ENCODE measurements around the gene RADIL.
A peak's percentile ranks its signal among the peaks of the same experiment; 100 is the strongest.

The RADIL gene

GRCh38 chr7:4880218-4880617 is 3.3 kb downstream of the RADIL start:
- no peak for DNase-seq

- DNase-seq, result no peak
These were observed 4.0 kb downstream of the RADIL start for GRCh38 chr7:4879396-4880081.

DNA sequence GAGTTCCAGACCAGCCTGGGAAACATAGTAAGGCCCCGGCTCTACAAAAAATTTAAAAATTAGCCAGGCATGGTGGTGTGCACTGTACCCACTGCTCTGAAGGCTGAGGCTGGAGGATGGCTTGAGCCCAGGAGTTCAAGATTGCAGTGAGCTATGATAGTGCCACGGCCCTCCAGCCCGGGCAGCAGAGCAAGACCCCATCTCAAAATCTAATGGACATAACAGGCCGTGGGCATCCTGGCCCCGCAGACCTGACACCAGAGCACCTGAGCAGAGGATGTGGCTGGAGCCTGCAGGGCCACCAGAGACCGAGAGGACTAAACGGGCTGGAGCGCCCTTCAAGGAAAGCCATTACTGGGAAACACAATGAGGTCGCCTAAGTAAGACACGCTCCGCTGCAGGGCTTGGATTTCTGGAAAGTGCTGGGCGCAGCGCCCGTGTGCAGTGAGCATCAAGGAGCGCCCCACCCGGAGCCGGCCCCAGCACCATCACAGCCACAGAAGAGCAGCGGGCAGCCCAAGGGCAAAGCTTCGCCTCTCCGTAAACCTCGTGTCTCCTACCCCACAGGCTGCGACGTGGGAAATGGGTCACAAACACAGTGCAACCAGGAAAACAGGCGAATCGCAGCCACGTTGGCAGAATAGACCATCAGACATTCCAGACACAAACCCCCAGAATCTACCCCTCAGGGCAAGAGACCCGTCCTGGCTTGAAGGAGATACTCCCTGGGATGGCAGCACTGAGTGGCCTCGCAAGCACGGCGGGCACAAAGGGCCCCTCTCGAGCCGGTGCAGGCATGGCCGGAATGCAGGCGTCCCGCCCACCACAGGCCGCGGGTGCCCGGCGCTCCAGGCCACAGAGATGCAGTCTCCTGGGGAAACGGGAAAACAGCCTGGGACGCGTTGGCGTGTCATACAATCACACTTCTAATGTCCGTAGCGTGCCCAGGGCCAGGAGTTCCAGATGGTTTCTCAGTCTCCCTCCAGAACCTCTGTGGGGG is 4.9 kb downstream of the RADIL start:
- no peak for DNase-seq

DNA sequence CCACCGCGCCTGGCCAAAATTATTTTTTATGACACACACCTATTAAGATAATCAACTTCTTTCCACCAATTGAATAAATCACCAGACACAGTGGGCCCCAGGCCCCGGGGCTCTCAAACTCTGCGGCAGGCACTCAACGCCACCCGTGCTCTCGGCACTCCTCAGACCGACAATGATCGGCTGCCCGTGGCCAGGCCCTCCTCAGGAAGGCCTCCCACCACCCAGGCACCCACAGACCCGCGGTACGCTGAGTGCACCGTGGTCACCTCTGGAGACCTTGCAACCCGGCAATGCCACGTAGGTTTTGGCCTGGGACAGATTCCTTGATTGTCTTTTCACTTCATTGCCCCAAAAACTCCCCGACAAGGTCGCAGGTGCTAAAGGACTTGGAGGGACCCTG is 6.9 kb downstream of the RADIL start:
- no peak for DNase-seq

DNA sequence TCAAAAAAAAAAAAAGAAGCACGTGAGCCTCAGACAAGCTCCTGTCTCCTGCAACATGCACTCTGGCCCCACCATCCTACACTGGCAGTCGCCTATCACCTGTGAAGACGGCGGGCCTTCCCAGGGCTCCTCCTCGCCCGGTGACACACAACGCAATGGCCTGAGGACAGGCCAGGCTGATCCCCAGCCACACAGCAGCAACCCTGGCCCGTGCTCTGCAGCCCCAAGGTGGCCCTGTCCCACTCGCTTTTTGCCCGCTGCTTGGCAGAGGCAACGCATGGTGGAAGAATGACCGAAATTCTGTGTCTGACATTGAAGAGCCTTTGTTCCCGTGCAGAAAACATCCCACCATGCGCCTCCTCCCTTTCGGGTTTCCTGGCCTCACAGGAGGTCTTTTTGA is 8.1 kb downstream of the RADIL start:
- no peak for DNase-seq

GRCh38 chr7:4873071-4873944 is 10.2 kb downstream of the RADIL start:
- DNase-seq, result no peak

GRCh38 chr7:4871930-4872675 is 11.4 kb downstream of the RADIL start:
- DNase-seq, result no peak

DNA sequence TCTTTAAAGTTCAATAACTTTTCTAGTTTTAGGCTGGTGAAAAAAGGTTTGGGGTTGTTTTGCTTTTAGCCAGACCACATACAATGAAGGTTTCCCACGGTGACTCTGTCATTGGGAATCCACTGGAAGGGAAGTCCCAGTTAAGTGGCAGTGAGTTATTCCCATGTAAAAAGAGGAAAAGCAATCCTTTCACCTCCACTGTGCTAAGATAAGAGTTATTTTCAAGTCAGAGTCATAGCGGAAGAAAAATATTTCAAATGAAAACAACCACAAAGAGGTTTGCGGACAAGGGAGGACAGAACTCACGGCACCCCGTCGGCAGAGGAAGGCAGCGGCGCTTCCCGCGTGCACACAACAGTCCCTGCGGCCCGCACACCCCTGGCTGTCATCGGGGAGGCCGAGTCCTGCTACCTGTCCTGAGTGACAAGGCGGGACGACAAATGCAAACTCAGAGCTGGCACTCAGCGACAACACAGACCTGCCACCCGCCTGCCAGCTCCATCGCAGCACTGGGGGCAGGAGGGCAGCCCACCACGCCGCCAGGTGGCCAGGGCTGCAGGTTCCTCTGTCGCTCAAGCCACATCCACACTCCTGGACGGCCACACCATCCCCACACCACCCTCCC is 12.3 kb downstream of the RADIL start:
- DNase-seq, result no peak

GRCh38 chr7:4868493-4868892 is 15.0 kb downstream of the RADIL start:
- no peak for DNase-seq

DNA sequence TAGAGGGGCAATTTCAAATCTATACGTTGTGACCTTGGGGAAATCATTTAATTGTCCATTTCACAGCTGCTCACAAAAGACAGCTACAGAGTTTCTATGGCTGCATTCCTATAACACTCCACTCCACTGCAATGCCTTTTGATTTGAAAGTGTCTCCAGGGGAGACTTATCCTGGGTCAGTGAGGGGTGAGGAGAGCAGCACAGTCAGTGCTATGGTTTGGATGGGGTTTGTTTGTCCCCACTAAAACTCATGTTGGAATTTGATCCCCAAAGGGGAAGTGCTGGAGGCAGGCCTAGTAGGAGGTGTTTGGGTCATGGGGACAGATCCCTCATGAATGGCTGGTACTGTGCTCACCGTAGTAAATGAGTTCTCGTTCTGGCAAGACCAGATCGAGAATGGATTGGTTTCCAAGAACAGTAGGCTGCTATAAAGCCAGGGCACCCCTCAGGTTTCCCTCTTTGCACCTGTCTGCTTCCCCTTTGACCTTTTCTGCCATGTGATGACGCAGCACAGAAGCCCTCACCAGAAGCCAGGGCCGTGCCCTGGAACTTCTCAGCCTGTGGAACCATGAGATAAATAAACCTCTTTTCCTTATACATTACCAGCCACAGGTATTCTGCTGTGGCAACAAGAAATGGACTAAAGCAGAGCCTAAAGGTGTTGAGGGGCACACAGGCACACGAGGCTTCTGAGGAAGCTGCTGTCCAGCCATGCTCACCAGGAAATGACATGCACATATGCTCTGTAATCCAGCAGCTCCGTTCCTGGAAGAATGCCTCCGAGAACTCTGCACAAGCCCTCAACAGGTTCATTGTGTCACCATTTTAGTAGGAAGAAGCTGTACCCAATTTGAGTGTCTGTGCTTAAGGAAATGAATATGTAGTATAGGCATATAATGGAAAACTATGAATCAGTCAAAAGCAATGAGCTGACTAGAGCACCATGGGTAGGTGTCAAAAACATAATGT is 16.7 kb downstream of the RADIL start:
- DNase-seq, result no peak

DNA sequence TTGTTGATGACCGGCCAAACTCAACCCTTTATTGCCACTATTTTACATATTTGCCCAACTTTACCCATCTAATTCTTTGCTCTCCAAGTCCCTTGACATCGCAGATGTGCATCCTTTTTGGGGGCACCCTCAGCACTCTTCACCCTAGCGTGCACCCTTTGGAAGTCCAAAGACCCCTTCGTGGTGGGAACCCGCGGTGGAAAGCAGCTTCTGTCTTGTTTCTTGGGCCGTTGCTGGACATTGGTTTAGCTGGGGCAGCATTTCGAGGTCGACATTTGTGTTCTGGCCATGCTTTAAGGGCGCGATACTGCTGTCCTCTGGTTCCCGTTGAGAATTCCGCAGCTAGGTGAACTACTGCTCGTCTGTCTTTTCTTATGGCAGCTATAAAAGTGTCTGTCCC is 21.4 kb downstream of the RADIL start:
- no peak for DNase-seq

DNA sequence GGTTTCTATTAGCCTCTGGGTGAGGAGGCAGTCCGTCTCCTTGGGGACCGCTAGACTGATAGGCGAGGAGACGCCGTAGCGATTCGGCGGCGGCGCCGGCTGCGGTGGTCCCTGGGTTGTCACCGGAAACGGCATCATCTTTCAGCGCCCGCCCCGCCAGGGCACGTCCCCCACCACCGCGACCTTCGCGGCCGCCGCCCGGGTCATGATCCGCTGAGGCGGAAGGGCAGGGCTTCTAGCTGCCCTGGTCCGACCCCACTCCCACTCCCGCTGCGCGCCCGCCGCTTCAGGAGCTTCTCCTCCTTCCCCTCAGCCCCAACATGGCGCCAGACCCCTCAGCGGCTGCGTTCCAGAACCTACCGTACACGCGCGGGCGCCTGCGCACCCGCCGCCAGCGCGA is 21.8 kb downstream of the RADIL start, which contains the start of gene PAPOLB:
PAPOLB (minus strand) TSS at position 358 of the 400 bp plus-strand sequence; CDS start at position 138, 220 bp downstream.
- peak in 1 of 2 experiments; percentile 35 for DNase-seq

DNA sequence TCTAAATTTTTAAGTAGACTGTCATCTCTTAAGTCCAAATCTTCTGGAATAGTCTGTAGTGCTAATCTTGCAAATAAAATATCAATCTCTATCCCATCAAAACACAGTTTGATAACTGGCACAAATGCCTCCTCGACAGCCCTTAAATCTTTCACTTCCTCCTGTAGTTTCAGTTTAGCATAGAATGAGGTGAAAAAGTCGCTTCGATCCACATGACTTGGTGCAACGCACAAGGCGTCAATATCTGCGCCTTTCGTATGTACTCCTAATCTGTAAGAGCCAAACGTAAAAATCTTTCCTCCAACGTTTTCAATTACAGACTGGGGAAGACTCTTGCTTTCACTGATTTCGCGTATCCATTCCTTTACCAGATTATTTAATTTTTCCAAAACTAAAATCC is 22.3 kb downstream of the RADIL start:
- no peak for DNase-seq

- no peak for DNase-seq
These were observed 26.3 kb downstream of the RADIL start for GRCh38 chr7:4857189-4857588.

GRCh38 chr7:4856336-4857057 is 27.0 kb downstream of the RADIL start:
- no peak for DNase-seq

DNA sequence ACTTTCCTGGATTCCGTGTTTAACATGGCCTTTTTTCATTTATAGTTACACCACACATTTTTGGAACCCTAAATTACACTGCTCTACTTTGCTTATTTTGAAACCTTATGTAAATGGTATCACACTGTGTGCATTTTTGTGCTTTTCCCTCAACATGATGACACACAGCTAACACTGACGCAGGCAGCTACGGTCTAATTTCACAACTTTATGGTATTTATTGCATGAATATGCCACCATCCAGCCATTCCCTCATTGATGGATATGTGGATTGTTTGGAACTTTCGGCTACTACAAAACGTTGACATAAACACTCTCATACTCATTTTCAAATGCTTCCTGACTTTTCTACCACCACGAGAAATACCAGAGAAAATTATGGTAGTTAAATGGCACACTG is 28.6 kb downstream of the RADIL start:
- DNase-seq, result no peak

DNA sequence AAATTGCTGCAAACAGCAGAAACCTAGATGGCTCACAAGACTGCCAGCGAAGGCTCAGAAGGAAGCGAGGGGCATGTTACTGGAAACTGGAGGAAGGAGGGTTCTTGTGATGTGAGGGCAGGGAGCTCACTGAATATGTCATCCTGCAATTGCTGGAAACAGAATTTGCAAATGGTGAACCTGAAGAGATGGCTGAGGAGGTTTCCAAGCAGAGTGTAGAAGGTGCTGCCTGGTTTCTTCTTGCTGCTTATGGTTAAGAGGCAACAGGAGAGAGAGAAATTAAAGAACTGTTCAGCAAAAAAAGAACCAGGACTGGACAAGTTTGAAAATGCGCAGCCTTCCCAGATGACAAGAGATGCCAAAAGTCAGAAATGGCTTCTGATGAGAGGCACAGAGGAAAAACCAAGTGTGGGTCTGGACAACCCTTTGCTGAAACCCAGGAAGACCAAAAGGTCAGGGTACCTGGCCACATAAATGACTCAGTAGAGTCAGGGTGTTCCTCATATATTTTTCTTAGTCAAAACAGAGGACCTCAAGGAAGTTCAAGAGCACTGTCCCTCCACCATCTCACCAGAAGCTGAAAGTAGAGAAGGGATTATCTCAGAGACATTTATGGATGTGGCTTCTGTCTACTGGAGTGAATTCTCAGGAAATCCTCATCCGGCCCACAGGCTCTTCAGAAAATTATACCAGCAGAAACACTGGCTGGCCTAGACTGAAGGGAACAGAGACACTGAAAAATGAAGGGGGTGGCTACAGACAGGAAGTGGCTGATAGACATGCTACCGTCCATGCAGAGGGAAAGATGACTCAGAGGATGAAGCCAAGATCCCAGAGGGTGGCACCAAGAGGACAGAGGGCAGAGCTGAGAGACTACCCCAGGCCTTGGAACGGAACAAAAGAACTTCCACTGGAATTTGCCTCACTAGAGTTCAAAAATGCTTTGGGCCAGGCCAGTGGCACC is 31.8 kb downstream of the RADIL start:
- no peak for DNase-seq

DNA sequence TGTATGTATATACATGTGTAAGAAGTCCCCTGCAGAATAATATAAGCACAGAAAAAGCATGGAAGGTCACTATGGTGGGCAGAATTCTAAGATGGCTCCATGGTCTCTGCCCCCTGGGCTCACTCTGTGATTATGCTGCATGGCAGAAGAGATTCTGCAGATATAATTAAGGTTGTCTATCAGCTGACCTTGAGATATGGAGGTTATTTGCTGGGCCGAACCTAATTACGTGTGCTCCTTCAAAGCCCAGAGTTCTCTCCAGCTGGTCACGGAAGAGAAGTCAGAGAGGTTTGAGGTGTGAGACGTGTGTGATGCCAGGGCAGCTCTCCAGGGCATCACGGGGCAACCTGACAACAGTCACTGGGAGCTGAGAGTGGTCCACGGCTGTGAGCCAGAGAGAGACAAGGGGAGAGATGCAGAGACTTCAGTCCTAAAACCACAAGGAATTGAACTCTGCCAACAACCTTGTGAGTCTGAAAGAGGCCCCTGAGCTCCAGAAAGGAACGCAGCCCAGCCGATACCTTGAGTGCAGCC is 33.2 kb downstream of the RADIL start:
- DNase-seq, result no peak
